Activated CD8-positive, alpha-beta memory T cell treated with anti-CD3 and anti-CD28 coated beads for 1 hour (primary cell): ENCODE measurements around the gene GBX2.

Experiments
- DNase-seq, 2 donors: peaks; one replicate each; pipeline ENCODE4 v3.0.0-alpha.2; 2020; ENCODE audit warnings: low read depth in 1 of 2; ENCODE audit errors: extremely low read depth in 1 of 2

GBX2 gene

GRCh38 chr2:236184701-236185100 is 16.5 kb upstream of the GBX2 start:
- DNase-seq: no peak

- no peak for DNase-seq
Observed at GRCh38 chr2:236180831-236181453, 12.8 kb upstream of the GBX2 start.

- DNase-seq: no peak
Observed at GRCh38 chr2:236180076-236180816, 12.1 kb upstream of the GBX2 start.

- no peak for DNase-seq
Observed at GRCh38 chr2:236179236-236180075, 11.3 kb upstream of the GBX2 start.

GRCh38 chr2:236178890-236179235 is 10.7 kb upstream of the GBX2 start:
- DNase-seq: no peak

- DNase-seq: no peak
Observed at GRCh38 chr2:236177967-236178889, 10.0 kb upstream of the GBX2 start.

GRCh38 chr2:236177604-236177966 is 9.4 kb upstream of the GBX2 start:
- DNase-seq: no peak

GRCh38 chr2:236176951-236177350 is 8.8 kb upstream of the GBX2 start:
- DNase-seq: no peak

- no peak for DNase-seq
Observed at GRCh38 chr2:236176417-236176816, 8.2 kb upstream of the GBX2 start.

GRCh38 chr2:236175548-236176150 is 7.5 kb upstream of the GBX2 start:
- DNase-seq: no peak

GRCh38 chr2:236173729-236174607 is 5.8 kb upstream of the GBX2 start:
- DNase-seq: no peak

GRCh38 chr2:236173036-236173728 is 5.0 kb upstream of the GBX2 start:
- DNase-seq: no peak

GRCh38 chr2:236172255-236173035 is 4.3 kb upstream of the GBX2 start:
- DNase-seq: no peak

GRCh38 chr2:236171680-236172254 is 3.6 kb upstream of the GBX2 start:
- DNase-seq: no peak

- DNase-seq: no peak
Observed at GRCh38 chr2:236171181-236171679, 3.0 kb upstream of the GBX2 start.

GRCh38 chr2:236170590-236171165 is 2.5 kb upstream of the GBX2 start:
- DNase-seq: no peak
